ENCODE results near the gene ARHGAP18. TPM values are rescaled to one million over a fixed set of nuclear protein-coding genes. Genes with fewer than 3 reads are reported as not detected.

Gene ARHGAP18
- total RNA-seq, 4 donors from 2014 or later: 9.6 to 16.8 (median 13.9) TPM

- H3K4me3 ChIP-seq: no peak overlapping the region
- TF ChIP-seq POLR2A (IDR thresholded peaks at IDR 0.05) (no peak), EP300 (IDR thresholded peaks at IDR 0.05) (no peak)
- H3K4me1 ChIP-seq: peaks cover 0 to 44% (median 12%) of the 10 kb centered on the region in 4 donors
- no peak for DNase-seq (ENCODE audit: low spot score in 2 of 2)
- no peak overlapping the region for H3K27ac ChIP-seq
- H3K27me3 ChIP-seq: no peaks in the 10 kb centered on the region
- no peaks in the 10 kb centered on the region for H3K9me3 ChIP-seq
- no peaks in the 10 kb centered on the region for H3K36me3 ChIP-seq
- WGBS, 2 donors: 64 to 67% methylated on average over 2 of the region's 2 CpGs
These were observed 40.4 kb upstream of the ARHGAP18 start for GRCh38 chr6:129750360-129750759.

GRCh38 chr6:129749749-129750120 lies 39.8 kb upstream of the ARHGAP18 start:
- H3K36me3 ChIP-seq: no peaks in the 10 kb centered on the region
- peaks cover 0 to 46% (median 13%) of the 10 kb centered on the region in 4 donors for H3K4me1 ChIP-seq
- peak overlapping the region in 3 of 4 donors; percentile 8 to 70 (median 40) for H3K27ac ChIP-seq
- H3K27me3 ChIP-seq: no peaks in the 10 kb centered on the region
- 43 to 46% methylated on average over 4 of the region's 4 CpGs for WGBS, 2 donors
- TF ChIP-seq POLR2A (IDR thresholded peaks at IDR 0.05): no peak
- no peak for TF ChIP-seq CTCF (IDR thresholded peaks at IDR 0.05)
- TF ChIP-seq EP300 (IDR thresholded peaks at IDR 0.05): peak in 1 of 2 donors; percentile 13
- H3K9me3 ChIP-seq: no peaks in the 10 kb centered on the region
- H3K4me3 ChIP-seq: no peak overlapping the region
- DNase-seq (ENCODE audit: low spot score in 2 of 2): peak in 1 of 2 donors; percentile 22

- Histone ChIP-seq H3K27ac (peak overlapping the region in 3 of 4 donors; percentile 8 to 70 (median 40)), H3K4me1 (peaks cover 0 to 52% (median 14%) of the 10 kb centered on the region in 4 donors), H3K27me3 (no peaks in the 10 kb centered on the region), H3K36me3 (no peaks in the 10 kb centered on the region), H3K9me3 (no peaks in the 10 kb centered on the region), H3K4me3 (no peak overlapping the region)
- TF ChIP-seq POLR2A (IDR thresholded peaks at IDR 0.05) (no peak), EP300 (IDR thresholded peaks at IDR 0.05) (no peak), CTCF (IDR thresholded peaks at IDR 0.05) (no peak)
- no peak for DNase-seq (ENCODE audit: low spot score in 2 of 2)
- WGBS, 2 donors: 74 to 78% methylated on average over 7 of the region's 7 CpGs
These were observed 39.1 kb upstream of the ARHGAP18 start for GRCh38 chr6:129748901-129749748.

GRCh38 chr6:129748212-129748900 lies 38.4 kb upstream of the ARHGAP18 start:
- WGBS, 2 donors: 62 to 65% methylated on average over 4 of the region's 4 CpGs
- Histone ChIP-seq H3K36me3 (no peaks in the 10 kb centered on the region), H3K4me1 (peaks cover 0 to 54% (median 14%) of the 10 kb centered on the region in 4 donors), H3K4me3 (no peak overlapping the region), H3K27me3 (no peaks in the 10 kb centered on the region), H3K27ac (peak overlapping the region in 3 of 4 donors; percentile 8 to 70 (median 40)), H3K9me3 (no peaks in the 10 kb centered on the region)
- no peak for TF ChIP-seq POLR2A (IDR thresholded peaks at IDR 0.05)
- no peak for TF ChIP-seq CTCF (IDR thresholded peaks at IDR 0.05)
- TF ChIP-seq EP300 (IDR thresholded peaks at IDR 0.05): no peak
- peak in 1 of 2 donors; percentile 11 for DNase-seq (ENCODE audit: low spot score in 2 of 2)

GRCh38 chr6:129747588-129748112 lies 37.7 kb upstream of the ARHGAP18 start:
- peaks cover 0 to 54% (median 14%) of the 10 kb centered on the region in 4 donors for H3K4me1 ChIP-seq
- no peak overlapping the region for H3K27ac ChIP-seq
- H3K36me3 ChIP-seq: no peaks in the 10 kb centered on the region
- WGBS, 2 donors: 92 to 98% methylated on average over 4 of the region's 4 CpGs
- no peak for DNase-seq (ENCODE audit: low spot score in 2 of 2)
- TF ChIP-seq EP300 (IDR thresholded peaks at IDR 0.05) (no peak), CTCF (IDR thresholded peaks at IDR 0.05) (no peak), POLR2A (IDR thresholded peaks at IDR 0.05) (no peak)
- H3K27me3 ChIP-seq: no peaks in the 10 kb centered on the region
- H3K9me3 ChIP-seq: no peaks in the 10 kb centered on the region
- no peak overlapping the region for H3K4me3 ChIP-seq
